Nucleus accumbens (tissue), 56 donors: Measurements from ENCODE around the gene FUOM.
A peak's percentile ranks its signal among the peaks of the same experiment; 100 is the strongest.
"Not testable (repeated sequence)": the region's sequence is repeated elsewhere in the genome, so short reads cannot be mapped to it uniquely, and the experiment has no call there.

Experiments
- DNase-seq, 56 donors: peaks; one replicate each; lab custom pipeline; 2025; lab: John Stamatoyannopoulos, UW

The FUOM gene

DNA sequence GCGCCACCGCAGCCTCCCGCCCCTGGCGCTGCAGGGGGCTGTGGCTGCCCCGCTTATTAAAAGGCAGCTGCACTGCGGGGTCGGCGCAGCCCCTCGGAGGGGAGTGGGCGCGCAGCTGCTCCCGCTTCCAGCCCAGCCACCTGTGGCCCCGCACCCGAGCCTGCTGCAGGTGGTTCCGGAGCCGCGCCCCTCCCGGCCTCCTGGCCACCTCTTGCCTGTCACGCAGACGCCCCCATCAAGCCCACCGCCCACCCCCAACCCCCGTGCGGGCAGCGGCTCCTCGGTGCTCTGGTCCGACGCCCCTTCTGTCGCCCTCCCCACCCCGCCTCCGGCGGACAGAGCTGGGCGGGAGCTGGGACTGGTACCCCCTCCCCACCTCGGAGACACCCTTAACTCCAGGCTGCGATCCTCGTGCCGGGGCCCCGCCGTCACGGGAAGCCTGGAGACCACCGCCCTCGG is 21.7 kb downstream of the FUOM start:
- DNase-seq = peak in 1 of 56 donors; percentile 38

DNA sequence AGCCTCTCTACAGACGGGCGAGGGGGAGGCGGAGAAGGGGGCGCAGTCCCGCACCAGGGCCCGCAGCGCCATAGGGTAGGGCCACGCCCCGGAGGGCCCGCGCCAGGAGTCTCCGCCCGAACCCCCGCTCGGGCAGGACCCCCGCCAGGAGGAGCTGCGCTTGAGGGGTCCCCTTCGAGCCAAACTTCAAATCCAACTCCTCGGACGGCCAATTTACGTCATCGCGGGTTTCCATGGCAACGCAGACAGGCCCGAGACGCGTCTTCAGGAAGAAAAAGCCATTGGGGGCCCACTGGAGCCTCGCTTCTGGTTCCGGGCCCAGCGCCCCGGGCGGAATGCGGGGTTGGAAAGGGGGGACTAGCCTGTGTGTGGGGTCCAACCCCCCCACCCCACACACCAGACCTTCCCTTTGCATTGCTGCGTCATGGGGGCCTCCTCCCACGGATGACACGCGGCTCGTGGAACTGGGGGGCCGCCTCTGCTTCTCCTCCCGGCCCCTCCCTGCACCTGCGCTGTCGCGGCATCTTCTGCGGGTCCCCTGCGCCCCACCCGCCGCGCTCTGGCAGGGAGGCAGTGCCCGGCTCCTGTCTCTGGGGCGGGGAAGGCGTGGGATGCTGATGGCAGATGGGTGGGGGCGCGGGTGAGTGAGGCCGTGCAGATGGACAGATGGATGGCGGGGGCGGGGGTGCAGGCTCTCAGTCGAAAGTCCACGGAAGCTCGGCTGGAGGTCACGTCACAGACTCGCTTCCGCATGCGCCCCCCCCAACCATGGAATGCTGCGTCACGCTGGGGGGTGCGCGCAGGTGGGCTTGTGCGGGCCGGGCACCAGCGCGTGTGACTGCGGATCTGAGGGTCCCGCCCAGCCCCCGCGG is 22.3 kb downstream of the FUOM start:
- DNase-seq = peak in 39 of 56 donors; percentile 13 to 87 (median 61)

DNA sequence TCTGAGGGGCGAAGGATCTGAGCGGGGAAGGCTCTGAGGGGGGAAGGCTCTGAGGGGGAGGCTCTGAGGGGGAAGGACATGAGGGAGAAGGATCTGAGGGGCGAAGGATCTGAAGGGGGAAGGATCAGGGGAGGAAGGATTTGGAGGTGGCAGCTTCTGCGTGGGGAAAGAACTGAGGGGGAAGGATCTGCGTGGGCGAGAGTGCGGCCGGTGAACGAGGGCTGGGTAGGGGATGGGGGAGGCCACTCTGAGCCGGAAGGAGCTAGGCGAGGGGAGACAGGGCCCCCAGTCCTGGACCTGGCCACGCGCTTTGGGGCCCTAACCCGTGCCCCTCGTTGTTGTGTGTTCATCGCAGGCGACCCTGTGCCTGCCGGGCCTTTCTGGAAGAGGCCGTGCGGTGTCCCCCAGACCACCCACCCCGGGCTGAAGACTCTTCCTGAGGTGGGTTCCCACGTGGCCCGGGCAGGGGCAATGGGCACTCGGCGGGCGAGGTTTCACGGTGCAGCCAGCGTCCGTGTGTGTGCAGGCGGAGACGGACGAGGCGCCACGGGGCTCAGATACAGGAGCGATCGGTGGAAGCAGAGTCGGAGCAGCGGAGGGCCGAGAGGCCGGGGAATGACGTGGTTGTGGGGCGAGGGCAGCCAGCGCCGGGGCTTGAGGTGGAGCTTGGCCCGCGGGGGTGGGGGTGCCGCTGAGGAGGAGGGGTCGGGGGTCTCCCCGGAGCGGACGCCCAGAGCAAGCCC is 23.1 kb downstream of the FUOM start:
- no peak for DNase-seq

DNA sequence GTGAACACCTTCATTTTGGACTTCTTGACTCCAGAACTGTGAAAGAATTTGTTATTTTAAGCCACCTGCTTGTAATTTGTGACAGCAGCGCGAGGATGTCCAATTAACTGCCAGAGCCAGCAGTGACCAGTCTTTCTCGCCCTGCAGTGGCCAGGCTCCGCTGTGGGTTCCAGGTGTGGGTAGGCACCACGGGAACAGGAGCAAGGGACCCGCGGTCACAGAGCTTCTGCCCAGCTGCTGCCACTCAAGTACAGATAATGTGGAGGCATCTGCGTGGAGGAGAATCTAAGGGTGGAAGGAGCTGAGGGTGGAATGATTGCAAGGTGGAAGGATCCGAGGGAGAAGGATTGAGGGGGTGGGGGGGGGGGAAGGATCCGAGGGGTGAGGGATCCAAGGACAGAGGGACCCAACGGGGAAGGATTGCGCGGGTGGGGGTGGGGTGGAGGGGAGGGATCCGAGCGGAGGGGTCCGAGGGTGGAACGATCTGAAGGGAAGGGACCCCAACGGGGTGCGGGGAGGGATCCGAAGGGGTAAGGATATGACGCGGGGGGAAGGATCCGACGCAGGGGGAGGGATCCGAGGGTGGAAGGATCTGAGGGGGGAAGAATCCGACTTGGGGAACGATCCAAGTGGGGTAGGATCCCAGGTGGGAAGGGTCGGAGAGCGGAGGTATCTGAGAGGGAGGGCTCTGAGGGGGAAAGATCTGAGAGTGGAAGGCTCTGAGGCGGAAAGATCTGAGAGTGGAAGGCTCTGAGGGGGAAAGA is 24.7 kb downstream of the FUOM start:
- no peak for DNase-seq

DNA sequence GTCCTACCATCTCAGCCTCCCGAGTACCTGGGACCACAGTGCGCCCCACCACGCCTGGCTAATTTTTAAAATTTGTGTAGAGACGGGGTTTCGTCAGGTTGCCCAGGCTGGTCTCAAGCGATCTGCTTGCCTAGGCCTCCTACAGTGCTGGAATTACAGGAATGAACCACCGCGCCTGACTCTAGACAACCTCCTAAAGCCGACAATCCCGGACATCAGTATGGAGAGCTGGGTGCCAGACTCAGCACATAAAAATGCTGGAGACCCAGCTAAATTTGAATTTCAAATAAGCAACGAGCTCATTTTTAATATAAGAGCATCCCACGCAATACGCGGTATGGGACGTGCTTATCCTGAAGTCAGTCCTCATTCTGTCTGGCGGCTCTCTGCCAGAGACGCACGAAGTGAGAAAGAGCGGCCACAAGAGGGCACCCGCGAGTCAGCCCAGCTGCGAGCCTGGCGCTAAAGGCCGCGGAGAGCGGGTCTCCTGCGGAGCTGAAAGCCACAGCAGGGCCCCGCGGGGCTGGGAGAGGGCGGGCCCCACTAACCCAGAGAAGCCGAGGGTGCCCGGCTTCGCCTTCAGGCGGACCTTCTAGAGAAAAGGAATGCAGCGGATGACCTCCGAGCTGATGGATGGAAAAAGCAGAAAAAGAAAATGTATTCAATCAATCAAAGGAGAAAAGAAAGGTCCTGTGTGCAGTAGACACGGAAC is 28.2 kb downstream of the FUOM start:
- DNase-seq = peak in 55 of 56 donors; percentile 23 to 92 (median 71)

DNA sequence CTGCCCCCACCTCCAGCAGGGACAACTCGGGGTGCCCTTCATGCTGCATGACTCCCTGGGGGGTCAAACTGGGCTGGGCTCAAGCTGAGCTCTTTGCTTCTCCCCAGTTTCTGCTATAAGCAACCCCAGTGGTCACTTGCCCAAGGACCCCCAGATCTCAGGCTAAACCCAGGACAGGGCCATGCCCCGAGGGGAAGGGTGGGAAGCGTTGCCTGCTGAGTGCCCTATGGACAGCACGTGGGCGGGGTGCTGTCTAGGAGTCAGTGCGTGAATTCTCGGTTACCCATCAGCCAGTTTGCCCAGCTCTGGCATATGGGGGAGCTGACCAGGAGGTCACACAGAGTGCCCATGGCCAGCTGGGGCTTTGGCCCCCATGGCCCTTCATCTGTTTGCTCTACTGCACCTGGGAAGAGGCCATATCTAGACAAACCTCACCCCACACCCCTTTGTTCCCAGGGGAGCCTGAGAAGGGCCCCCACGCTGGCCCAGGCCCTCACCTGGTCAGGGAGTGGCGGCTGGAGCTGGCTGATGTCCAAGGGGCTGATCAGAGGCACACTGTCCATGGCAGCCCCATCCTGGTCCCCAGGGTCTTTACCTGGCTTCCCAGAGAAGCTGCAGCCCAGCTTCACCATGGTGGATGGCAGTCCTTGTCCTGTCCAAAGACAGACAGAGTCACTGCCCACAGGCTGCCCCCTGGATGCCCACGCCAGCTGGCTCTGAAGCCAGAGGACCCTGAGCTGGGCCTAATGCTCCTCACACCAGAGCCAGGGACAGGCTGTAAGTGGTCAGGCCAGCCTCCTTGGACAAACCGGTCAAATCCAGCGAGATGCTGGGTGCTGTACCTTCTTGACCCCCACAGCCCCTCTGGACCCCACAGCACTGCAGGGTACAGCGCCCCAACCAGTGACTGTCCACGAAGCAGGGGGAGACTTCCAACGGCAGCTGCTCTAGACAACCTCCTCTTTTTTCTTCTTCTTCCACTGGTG is 29.2 kb downstream of the FUOM start:
- DNase-seq = no peak

DNA sequence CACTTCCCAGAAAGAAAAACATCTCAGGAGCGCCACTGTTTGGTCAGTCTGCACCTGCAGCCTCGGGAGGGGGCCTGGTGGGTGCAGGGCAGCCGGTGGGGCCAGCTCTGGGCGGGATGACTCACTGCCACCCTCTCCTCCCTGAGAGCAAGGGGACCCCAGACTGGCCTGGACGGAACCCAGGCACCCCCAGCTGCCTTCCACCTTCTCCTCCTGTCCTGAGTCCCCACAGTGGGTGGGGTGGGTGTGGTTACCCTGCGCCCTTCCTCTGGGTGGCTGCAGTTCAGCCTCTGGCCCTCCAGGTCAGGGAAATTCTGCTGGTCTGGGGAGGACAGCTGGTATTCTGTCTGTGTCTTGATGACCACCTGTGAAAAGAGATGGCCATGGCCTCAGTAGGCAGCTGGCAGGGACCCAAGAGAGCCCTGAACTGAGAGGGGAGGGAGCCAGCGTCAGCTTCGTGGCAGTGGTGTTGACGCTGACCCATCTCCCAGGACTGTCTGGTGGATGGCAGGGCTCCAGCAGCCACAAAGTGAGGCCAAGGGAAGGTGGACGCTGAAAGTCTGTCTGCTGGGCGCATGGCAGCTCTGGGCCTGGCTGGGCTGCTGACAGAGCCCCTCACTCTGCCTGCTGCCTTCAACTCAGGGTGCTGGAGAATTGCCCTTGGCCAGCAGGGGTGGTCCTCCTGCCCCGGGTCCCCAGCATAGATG is 30.0 kb downstream of the FUOM start:
- DNase-seq = no peak

DNA sequence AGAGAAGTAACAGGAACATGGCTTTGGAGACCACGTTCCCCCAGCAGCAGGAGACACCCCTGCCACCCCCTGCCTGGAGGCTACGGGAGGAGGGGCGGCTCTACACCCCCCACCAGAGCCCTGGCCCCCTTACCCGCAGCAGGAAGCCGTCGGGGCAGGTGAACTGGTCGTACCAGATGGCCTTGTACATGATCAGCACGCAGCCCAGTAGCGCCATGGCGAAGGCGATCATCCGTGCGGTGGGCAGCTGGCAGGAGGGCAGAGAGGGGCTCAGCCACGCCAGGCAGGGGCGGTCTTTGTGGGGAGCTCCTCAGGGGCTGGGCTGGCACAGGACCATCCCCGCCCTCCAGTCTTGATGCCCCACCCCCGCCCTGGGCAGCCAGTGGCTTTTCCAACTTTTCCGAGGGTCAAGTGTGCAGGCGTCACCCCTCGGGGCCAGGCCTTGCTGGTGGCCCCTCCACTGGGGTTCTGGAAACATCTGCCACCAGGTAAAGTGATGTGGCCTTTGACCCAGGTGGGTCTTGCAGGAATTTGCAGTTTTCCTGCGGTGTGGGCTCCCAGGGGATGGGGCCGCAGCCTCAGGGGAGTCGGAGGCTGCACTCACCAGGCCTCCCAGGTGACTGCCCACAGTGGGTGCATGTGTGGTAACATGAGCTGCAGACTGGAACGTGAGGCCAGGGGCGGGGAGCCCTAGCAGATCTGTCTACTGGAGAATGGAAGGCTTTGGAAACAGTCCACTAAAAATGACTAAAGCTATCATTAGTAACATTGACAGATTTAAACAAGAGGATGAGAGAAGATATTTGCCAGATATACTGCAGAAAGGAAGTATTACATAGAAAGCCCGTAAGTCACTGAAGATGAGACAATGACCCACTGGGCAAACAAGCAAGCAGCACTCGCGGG is 30.8 kb downstream of the FUOM start:
- DNase-seq = no peak

DNA sequence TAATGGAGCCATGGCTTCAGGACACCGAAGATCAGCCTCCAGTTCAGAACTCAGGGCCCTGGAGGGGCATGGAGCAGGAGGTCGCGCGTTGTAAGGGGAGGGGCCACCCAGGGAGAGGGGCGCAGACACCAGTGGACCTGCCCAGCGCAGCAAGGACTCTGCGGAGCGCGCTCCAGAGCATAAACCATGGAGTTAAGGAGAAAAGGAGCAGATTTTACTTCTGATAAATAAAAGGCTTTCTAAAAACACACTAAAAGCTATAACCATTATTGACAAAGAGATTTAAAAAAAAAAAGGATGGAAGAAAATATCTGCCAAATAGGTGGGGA is 31.6 kb downstream of the FUOM start:
- no peak for DNase-seq

DNA sequence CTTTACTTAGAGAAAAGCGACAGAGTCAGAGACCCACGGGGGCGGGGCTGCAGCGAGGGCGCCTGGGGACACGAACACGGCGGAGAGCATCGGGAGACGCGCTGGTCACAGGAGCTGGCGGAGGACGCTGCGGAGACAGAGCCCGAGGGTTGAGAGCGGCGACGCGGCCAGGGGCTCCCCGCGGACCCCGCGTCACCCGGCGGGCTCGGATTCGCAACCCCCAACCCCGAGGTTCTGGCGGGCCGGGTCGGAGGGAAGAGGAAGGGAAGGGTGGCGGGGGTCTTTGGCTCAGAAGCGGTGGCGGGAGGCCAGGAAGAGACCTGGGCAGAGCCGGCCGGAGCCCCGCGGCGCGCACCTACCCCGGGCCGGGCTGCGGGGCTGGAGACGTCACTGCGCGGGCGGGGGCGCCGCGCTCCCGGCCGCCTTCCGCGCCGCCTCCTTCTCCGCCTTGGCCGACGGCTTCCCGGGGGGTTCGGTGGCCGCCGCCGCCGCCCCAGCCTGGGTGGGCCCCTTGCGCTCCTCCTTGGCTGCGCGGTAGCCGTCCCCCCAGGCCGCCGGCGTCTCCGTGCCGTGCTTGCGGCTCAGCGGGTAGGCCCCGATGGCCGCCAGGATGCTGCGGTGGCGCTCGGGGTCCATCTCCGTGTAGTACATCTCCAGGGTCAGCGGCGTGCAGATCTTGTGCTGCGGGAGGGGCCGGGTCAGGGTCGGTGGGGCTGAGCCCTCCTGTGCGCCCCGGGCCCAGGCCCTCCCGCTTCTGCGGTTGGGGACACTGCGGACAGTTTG is 32.2 kb downstream of the FUOM start:
- DNase-seq = no peak

DNA sequence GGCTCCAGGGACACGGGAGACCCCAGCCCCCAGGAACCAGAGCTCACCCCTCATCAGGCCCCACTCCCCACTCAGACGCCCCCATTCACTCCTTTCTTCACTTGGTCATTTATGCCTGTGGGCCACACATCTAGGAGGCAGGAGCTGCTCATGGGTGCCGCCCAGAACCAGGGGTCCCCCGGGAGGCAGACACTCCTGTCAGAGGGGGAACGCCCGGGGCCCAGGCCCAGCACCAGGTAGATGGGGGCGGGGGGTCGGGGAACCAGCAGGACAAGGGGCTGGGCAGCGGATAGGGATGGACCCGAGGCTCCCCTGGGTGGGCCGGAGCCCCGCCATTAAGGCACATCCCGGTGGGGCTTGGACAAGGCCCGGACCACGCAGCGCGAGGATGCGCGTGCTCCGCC is 33.0 kb downstream of the FUOM start:
- DNase-seq = no peak

DNA sequence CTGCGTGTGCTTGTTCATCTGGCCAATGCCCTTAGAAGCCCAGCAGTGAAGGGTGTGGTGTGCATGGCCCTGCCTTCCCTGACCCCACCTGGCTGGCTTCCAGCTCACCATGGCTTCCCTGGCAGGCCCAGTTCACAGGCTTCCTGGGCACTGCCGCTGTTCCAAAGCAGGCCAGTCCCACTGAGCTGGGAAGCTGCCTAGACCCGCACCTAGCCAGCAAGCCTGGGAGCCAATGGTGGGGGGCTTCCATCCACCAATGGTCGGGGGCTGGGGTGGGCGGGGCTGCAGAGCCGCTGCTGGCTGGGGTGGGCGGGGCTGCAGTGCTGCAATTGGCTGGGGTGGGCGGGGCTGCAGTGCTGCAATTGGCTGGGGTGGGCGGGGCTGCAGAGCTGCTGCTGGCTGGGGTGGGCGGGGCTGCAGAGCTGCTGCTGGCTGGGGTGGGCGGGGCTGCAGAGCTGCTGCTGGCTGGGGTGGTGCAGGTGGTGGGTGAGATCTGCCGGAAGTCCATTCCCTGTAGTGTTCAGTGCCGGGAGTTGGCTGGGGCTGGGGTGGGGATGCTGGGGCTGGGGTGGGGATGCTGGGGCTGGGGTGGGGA is 33.5 kb downstream of the FUOM start:
- DNase-seq = peak in 30 of 56 donors; percentile 20 to 82 (median 52)

DNA sequence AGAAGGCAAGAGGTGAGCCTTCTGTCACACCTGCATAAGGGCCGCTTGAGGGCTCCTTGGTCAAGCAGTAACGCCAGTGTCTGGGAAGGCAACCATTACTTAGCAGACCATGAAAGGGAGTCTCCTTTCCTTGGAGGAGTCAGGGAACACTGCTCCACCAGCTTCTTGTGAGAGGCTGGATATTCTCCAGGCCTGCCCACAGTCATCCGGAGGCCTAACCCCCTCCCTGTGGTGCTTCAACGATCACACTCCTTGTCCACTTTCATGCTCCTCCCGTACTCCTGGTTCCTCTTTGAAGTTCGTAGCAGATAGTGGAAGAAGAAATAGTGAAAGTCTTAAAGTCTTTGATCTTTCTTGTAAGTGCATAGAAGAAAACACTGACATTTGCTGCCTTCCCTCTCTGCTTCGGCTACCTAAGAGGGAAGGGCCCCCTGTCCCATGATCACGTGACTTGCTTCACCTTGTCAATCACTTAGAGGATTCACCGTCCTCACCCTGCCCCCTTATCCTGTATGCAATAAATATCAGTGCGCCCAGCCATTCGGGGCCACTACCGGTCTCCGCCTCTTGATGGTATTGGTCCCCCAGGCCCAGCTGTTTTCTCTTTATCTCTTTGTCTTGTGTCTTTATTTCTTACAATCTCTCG is 35.6 kb downstream of the FUOM start:
- not testable (repeated sequence) for DNase-seq

DNA sequence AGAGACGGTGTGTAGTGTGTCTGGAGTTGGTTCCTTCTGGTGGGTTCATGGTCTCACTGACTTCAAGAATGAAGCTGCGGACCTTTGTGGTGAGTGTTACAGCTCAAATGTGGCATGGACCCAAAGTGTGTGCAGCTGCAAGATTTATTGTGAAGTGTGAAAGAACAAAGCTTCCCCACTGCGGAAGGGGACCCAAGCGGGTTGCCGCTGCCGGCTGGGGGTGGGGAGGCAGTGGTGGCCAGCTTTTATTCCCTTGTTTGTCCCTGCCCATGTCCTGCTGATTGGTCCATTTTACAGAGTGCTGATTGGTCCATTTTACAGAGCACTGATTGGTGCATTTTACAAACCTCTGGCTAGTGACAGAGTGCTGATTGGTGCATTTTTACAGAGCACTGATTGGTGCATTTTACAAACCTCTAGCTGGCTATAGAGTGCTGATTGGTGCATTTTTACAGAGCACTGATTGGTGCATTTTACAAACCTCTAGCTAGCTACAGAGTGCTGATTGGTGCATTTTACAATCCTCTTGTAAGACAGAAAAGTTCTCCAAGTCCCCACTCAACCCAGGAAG is 36.9 kb downstream of the FUOM start:
- not testable (repeated sequence) for DNase-seq

DNA sequence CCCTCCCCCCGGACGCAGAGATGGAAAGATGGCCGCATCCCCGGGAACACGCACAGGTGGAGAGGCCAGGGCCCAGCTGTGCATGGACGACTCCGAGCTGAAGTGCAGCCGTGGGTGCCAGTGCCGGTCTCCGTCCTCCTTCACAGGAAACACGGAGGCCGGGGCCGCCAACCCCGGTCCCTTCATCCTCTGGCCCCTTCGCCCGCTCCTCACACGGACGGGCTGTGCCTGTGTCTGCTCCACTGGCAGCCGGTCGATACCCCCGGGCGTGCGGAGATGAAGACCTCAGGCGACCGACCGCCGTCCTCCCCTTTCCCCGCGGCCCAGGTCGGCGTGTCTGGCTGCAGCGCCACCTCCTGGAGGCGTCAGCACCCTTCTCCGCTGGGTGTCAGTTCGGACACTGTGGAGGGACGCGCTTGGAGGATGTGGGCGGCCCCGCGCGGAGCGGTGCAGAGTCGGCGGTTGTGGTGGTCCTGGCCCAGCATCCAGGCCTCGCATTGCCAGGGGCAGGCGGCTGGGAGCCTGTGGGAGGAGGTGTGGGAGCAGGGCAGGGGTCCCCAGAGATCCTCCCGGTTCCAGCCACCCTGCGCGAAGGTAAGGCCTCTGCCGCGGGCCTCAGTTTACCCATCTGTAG is 39.2 kb downstream of the FUOM start:
- peak in 30 of 56 donors; percentile 2 to 72 (median 28) for DNase-seq
